HG03342 (cell line): ENCODE measurements around the gene ESCO1.

Experiments used
- ATAC-seq: cut with Tn5 transposase; IDR thresholded peaks from one replicate; pipeline ENCODE4 v1.9.1; 2021; ENCODE audit warnings: mild to moderate bottlenecking, moderate library complexity; ENCODE audit not compliant: unreplicated experiment

The ESCO1 gene

DNA sequence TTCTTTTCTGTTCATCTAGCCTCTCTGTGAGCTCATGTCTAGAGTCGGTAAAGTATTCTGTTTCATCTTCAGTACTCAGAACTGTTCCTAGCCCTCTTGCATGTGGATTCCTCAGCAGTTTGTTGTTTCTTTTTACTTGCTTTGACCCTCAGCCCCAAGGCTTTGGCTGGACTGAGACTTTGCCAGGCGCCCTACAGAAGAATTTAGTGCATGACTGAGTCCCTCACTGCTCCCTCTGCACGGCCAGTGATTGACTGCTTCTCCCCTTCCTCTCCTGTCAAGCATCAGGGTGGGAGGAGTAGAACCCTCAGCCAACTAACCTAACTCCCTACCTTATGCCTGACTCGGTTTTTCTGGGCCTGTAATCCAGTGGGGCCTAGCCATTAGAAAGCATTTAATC is 109.8 kb downstream of the ESCO1 start:
- ATAC-seq = no peak

DNA sequence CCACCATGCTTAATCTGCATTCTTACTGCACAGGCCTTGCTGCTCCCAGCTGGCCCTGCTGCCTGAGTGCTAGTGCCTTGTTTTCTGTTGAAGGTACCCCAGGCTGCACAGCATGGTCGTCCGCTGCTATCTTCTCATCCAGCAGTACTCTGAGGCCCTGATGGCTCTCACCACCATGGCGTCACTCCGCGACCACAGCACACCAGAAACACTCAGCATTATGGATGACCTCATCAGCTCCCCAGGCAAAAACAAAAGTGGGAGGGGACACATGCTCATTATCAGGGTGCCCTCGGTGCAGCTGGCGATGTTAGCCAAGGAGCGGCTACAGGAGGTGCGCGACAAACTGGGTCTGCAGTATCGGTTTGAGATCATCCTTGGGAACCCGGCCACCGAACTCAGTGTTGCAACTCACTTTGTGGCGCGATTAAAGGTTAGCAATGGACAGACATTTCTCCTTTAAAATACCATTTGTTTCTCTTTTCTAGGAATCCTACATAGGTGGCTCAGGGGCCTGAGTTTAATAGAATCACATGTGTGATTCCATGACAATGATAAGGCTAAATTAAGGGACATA is 110.5 kb downstream of the ESCO1 start:
- no peak for ATAC-seq

DNA sequence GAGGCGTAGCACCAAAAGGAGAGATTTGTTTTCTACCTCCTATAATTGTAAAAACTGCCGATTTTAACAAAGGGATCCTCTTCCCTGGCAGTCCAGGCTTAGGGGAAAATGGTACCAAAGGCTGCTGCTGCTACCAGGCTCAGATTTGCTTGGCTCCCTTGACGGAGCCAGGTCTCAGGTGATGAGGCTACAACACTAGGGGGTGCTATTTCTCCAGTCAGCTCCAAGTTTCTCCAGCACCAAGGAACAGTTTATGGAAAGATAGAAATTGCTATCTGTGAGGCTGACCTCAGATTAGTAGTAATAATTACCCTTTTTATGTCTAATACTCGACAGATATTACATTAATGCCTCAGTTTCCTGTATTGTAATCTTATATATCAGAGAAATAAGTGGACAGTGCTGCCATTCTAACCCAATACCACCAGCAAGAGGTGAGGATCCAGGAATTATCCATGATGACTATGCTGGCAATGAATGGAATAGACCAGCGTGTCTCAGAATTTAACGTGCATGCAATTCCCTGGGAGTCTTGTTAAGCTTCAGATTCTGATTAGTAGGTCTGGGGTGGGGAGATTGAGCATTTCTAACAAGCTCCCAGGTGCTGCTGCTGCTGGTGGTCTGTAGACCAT is 111.3 kb downstream of the ESCO1 start:
- no peak for ATAC-seq

DNA sequence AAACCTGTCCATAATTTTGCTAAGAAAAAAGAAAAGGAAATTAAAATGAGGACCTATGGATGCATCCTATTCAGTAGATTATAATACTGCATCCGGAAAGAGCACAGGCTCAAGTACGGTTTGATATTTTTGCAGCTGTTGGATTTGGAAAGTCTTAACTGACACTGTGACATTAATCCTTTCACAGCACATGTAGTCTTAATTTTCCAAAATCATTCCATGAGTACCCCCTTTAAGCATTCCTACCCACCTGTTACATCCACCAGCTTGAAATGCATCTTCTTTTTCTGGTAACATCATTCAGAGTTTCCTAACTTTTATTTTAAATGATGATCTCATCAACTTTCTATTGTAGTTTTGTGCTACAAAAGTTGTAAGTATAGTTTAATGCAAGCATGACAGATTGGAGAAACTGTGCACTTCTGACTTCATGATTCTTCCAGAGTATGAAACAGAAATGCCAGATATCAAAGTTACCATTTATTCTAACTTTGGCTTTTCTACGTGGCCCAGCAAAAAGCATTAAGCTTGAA is 113.5 kb downstream of the ESCO1 start:
- no peak for ATAC-seq

DNA sequence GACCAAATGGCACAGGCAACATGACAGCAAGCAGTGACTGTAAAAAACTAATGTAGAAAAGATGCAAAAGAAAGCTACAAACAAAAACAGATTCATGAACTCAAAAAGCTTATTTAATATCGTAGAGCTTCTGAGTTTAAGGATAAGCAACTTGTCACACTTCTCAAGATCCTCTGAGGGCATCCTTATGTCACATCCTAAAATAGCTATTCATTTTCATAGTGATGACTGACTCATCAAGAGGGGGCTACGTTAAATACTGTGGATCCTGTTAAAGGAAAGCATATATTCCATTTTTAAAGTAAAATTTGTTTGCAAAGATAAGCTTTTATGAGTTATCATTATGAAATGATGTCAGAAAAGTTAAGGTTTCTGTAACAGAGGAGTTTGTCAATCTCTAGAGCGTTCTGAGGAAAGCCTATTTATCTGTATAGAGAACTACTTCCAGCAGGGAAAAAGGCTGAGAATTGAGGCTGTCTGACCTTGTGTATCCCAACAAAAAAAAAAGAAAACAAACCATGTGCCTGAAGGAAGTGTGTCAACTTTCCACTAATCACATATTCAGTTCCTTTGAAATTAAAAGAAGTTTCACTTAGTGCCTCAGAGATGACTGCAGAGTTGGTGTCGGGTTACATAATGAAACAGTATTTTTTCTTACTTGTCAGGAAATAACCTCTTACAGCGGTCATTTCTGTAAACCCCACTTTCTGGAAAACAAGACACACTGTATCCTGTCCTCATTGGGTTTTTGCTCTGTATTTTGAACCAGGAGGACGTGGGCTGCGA is 115.5 kb downstream of the ESCO1 start:
- ATAC-seq = no peak

DNA sequence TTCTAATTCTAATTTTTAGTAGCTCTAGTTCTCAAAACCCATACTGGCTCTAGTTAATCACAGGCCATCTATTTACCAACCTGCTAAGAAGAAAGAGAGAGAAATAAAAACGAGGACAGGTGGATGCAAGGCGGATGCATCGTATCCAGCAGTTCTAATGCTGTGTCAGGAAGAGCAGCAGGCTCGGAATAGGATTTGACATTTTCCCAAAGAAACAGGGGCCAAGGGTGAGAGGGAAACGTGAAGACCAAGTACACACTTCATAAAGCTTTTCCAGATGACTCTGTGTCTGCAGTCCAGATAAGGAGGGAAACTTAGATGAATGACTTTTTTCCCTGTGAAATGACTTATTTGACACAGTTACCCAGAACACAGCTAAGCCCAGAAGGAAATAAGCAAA is 117.5 kb downstream of the ESCO1 start:
- no peak for ATAC-seq

DNA sequence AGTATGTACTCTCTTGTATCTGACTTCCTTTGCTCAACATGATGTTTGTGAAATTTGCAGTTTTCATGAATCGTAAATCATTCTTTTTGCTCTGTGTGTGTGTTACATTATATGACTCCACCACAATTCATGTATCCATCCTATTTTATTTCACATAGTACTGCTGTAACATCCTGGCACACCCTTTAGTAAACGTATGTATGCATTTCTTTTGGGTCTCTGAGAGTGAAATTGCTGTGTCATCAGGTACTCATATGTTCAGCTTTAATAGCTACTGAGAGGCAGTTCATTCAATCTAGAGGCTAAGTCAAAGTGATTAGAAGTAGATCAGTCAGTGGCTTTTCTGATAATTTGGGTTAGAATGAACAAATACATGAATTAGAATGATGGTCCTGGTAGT is 118.8 kb downstream of the ESCO1 start:
- no peak for ATAC-seq

DNA sequence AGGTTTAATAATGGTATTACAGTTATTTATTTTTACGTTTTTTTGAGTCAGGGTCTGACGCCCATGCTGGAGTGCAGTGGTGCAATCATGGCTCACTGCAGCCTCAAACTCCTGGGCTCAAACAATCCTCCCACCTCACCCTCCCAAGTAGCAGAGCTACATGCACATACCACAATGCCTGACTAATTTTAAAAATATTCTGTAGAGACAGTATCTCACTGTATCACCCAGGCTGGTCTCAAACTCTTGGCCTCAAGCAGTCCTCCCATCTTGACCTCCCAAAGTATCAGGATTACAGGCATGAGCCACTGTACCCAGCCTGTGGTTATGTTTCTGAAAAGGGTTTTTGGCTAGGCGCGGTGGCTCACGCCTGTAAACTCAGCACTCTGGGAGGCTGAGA is 120.8 kb downstream of the ESCO1 start:
- no peak for ATAC-seq
